HG03469 (cell line): ENCODE data around the gene DNASE1L3.
A peak's percentile ranks its signal among the peaks of the same experiment; 100 is the strongest.
"Not testable (repeated sequence)": the region's sequence is repeated elsewhere in the genome, so short reads cannot be mapped to it uniquely, and the experiment has no call there.

ENCODE experiments used
- ATAC-seq: cut with Tn5 transposase; IDR thresholded peaks from one replicate; pipeline ENCODE4 v1.9.1; 2021; ENCODE audit warnings: mild to moderate bottlenecking, moderate library complexity, moderate number of reproducible peaks; ENCODE audit not compliant: unreplicated experiment

The DNASE1L3 gene

DNA sequence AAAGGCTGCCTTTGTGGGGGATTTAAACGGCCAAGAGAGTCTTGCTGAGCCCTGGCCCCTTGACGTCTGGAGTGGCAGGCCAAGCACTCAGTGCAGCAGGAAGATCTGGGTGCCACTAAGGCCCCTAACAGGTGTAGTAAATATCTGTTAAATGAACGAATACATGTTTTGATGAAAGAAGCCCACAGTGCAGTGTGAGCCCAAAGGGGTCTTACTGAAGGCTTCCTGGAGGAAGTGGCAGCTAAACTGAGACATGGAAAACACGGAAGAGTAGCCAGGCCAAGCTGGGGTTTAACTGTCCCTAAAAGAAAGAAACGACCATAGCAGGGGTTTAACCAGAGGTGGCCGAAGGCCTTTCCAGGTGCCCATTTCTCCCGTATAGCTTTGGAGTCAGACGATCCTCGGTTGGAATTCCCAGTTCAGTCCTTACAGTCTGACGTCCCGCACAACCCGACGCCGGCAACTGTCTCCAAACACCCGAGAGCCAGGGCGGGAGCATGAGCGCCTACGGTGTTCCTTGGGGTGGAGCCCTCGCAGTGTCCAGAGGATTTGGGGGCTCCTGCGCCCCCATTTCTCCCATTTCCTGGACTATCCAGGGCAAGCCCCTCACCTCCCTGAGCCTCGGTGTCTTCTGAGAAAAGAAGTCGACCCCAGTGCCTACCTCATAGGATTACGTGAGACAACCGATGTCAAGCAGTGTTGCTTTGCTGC is 25.9 kb upstream of the DNASE1L3 start:
- ATAC-seq: no peak

DNA sequence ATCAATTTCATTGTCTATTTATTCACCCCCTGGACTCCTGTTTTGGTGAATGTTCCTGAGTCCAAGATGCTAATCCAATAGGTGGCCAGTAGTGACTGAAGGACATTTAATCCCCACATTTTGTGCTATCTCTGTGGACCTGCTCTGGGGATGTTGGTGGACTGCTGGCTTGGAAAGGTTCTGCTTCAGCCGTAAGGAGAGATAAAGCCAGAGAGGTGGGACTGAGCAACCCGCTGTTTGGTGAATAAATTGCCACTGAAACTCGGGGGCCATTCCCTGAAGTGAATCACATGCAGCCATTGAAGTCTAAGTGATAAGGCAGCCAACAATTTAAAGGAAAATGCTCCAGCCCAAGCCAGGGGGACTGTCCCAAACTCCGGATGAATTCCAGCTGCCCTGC is 25.2 kb upstream of the DNASE1L3 start:
- no peak for ATAC-seq

DNA sequence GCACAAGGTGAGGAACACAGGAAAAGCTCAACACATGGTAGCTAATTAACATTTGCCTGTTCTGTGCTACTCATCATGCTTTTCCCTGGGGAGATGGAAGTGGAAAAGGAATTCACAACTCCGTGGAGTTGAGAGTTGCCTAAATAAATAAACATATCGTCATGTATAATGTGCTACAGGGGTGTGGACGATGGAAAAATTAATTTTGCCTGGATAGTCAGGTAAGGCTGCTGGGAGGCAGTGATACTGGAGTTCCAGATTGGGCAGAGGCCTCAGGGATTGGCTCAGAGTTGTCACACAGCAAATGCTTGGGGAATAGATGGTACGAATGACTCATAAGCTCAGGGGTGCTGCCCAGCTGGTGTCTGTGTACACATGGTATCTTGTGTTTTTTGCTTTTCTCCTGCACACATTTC is 23.8 kb upstream of the DNASE1L3 start:
- ATAC-seq: no peak

DNA sequence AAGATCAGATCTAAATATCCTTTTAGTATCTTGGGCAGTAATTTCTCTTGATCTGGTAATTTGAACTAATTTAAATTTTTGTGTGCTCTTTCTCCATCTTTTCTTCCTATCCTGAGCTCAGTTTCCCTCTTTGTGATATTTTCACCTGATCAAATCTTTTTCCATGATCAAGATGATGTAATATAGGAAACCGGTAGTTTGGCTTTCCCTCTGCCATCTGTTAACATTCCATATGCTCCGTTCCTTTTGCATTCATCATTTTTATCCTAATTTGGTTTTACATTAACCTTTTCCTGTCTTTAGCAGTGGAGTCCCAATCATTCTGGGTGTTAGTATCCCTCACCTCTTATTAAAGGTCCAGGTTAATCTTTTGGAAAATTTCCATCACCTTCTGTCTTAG is 20.9 kb upstream of the DNASE1L3 start:
- ATAC-seq: no peak

DNA sequence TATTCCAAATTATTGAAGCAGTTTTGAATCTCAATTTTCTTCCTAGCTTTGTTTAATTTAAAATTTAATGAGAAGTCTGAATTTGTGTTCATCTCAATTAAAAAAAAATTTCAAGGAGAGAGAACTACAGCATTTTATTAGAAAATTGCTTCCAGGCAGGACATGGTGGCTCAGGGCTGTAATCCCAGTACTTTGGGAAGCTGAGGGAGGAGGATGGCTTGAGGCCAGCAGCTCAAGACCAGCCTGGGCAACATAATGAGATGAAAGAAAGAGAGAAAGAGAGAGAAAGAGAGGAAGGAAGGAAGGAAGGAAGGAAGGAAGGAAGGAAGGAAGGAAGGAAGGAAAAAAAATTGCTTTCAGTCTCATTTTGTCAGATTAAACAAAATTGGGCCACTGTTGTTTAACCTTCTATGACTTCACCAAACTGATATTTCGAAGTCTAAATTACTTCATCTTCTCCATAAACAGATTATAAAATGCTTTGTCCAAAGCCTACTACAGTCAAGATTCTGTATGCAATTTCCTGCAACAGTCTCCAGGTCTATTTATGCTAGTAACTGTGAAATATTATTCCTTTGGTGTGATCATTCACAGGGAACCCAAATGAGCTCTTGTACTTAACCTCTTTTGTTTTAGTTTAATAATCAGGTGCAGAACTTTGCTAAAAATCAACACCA is 20.2 kb upstream of the DNASE1L3 start:
- ATAC-seq: no peak

DNA sequence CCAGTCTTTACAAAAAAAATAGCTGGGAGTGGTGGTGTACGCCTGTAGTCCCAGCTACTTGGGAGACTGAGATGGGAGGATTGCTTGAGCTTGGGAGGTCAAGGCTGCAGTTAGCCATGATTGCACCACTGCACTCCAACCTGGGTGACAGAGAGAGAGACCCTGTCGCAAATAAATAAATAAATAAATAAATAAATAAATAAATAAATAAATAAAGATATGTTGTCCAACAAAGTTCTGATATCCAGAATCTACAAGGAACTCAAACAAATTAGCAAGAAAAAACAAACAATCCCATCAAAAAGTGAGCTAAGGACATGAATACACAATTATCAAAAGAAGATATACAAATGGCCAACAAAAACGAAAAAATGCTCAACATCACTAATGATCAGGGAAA is 17.2 kb upstream of the DNASE1L3 start:
- not testable (repeated sequence) for ATAC-seq

DNA sequence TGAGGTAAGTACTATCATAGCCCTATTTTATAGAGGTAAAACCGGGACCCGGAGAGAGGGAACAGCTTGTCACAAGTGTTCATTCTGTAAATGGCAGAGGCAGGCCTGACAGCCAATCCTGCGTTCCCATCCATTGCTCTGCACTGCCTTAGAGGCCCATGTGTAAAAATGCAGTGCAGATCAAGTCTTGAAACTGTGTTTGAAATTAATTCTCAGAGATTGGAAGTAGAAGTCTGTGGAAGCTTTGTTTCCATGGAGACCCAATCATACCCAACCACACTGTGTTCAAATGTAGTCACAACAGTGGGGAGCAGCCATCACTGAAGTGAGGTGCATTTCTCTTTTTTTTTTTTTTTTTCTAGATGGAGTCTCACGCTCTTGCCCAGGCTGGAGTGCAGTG is 13.1 kb upstream of the DNASE1L3 start:
- no peak for ATAC-seq

DNA sequence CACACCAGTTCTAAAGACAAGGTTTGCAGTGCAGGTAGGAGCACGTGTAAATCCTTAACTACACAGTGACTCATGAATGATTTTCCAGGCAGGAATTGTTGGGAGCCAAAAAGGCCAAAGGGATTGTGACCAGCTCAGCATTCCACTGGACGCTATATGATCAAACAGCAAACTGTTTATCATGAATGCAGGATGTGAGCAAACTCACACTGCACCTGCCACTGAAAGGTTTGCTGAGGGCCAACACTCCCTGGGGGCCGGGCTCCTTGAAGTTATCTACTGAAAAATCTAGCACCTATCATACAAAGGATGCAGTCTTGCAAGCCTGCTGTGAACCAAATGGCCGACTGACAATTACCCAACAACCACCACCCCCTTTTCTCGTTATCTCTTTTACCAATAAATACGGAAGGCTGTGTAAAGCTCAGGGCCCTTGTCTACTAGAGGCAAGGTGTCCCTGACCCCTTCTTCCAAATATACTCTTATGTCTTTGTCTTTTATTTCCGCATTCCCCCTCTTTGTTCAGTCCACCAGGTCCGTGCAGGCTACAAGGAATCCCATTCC is 11.5 kb upstream of the DNASE1L3 start:
- ATAC-seq: no peak

DNA sequence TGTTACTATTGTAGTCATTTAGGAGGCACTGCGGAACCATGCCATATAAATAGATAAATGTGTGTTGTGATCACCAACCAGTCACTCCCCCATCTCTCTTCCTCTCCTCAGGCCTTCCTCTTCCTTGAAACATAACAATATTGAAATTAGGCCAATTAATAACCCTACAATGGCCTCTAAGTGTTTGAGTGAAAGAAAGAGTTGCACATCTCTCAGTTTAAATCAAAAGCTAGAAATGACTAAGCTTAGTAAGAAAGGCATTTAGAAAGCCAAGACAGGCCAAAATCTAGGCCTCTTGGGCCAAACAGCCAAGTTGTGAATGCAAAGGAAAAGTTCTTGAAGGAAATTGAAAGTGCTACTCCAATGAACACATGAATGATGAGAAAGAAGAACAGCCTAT is 8.1 kb upstream of the DNASE1L3 start:
- no peak for ATAC-seq

DNA sequence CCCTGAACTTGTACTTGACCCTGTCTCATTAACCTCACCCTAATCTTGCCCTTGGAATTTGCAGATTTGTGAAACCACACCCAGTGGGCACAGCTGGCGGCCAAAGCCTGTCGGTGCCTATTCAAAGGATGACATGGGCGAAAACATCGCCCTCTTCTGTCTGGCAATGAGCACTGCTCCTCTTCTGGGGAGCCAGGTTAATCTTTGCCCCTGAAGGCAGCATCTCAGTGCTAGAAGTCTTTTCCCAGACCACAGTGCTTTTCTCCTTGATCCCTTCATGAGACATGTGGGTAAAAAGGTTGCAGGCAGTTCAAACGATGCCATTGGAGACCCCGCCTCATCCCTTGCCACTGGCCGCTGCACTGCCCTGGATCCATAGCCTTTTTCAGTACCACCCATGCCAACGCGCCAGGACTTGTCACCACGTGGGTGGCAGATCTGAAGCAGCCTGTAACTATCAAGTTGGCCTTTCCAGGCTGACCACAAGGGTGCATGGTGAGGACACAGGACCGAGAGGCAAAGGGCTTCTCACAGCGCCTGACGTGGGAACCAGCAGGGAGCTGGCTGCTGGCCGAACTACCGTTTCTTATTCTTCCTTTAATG is 6.5 kb upstream of the DNASE1L3 start:
- ATAC-seq: no peak

DNA sequence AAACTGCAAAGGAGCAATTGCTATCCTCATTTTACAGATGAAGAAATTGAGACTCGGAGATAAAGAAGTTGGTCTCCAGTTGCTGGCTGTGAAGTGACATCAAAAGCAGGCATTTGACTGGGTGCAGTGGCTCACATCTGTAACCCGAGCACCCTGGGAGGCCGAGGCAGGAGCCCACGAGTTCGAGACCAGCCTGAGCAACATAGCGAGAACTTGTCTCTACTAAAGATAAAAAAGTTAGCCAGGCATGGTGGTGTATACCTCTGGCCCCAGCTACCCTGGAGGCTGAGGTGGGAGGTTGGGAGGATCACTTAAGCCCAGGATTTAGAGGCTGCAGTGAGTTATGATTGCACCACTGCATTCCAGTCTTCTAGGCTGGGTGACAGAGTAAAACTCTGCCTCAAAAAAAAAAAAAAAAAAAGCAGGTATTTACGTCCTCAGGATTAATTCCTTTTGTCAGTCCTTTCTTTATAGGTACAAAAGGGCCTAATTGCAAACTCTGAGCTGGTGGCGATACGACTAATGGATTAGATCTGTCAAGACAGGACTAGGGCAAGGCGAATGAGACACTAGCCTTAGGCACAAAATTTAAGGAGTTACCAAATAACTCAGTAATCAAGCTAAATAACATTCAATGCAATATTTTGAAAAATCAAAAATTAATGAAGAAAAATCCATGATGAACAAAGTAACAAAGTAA is 5.9 kb upstream of the DNASE1L3 start:
- no peak for ATAC-seq

DNA sequence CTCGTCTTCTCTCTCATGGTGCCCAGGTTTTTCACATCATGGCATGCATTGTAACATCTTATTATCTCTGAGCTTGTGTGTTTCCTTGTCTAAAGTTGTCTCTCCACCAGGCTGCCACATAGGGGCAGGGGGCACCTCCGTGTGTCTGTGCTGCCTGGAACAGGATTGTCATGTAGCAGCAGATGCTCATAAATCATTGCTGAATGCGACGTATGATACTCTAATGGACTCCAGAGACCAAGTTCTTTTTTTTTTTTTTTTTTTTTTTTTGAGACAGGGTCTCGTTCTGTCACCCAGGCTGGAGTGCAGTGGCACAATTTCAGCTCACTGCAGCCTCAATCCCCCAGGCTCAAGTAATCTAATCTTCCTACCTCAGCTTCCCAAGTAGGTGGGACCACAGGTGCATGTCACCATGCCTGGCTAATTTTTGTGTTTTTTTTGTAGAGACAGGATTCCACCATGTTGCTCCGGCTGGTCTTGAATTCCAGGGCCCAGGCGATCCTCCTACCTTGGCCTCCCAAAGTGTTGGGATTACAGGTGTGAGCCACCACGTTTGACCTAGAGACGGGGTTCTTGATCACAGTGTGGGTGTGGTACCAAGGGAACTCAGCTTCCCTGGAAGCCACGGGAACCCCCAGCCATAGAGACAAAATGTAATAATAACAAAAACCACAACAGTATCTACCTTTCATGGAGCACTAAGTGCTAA is 4.7 kb upstream of the DNASE1L3 start:
- ATAC-seq: no peak

DNA sequence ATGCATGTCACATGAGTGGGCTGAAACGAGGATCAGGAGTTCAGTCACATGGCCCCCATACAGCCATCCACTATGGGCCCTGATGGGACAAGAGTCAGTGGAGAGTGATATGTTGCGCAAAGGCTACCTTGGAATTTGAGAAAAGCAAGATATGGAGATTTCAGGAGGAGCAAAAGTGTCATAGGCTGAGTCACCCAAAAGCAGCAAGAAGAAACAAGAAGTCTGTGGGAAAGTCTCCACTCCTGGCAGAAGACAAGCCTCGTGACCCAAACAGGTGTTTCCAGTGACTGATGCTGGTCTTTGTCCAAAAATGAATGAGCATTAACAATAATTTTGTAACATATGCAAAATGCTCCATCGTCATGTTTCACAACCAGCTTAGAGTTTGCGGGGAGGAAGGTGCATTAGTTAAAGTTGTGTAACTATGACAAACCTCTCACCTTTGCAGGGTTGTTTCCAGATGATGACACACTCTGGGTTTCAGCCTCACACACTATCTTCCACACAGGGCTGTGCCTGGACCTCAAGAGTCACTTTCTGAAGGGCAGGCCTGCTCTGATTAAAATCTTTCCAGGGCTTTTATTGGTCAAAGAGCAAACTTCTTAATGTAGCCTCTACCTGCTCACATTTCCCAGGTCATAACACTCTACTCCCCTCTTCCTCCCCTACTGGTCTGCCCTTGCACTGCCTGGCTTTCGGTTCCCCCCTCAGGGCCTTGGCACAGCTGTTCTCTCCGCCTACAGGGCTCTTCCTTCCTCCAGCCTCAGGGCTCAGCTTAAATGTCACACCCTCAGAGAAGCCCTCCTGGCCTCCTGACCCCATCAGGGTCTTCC is 3.9 kb upstream of the DNASE1L3 start:
- ATAC-seq: peak; percentile 64

DNA sequence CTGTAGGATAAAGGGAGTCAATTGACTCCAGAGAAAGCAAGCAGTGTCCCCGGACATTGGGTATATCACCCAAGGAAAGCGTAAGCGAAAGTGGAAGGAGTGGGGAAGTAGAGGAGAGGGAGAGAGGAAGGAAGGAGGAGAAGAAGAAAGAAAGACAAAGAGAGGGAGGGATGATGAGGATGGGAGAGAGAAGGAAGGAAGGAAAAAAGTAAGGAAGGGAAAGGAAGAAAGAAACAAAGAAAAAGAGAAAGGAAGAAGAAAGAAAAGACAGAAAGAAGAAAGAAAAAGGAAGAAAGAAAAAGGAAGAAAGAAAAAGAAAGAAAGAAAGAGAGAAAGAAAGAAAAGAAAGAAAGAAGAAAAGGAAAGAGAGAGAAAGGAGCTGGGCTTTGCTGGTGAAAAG is 839 bp downstream of the DNASE1L3 start:
- no peak for ATAC-seq

DNA sequence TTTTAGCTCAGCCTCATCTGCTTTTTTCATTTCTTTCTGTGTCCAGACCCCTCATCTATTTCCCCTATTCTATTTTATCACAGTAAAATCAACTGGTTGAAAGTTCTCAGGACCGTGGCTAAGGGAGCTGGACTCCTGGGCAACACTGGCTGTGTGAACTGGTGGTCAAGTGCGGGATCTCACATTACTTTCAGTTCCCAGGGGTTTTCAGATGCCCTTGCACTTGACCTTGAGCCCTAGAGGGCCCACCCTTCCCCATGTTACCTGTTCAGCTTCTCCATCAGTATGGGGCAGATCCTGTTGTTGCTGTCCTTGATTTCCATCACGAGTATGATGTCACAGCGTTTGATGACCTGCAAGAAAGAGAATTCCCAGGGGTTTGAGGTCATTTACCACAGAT is 2.8 kb downstream of the DNASE1L3 start:
- ATAC-seq: no peak

DNA sequence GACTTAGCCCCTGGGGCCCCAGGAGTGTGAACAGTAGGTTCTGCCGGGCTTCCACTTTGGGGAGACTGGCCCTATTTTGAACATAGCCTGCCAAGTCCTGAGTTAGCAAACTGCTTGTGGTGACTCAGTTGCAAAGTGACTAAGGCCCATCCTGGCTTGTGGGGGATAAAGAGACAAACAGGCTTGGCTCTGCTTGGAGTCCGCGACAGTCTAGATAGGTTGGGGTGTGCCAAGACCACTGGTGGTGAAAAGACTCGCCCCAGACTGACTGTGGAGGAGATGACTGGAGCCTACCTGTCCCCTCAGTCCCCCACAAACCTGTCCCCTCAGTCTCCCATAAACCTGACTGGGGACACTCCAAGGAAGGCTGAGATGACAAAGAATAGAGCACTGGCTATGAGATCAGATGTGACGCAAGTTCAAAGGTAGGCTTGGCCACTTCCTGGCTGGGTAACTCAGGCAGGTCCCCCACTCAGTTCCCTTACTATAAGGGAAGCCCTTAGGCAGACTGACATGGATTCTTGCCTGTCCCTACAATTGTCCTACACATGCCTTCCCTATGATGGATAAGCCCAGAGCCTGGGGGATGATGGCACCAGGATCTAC is 4.3 kb downstream of the DNASE1L3 start:
- no peak for ATAC-seq

DNA sequence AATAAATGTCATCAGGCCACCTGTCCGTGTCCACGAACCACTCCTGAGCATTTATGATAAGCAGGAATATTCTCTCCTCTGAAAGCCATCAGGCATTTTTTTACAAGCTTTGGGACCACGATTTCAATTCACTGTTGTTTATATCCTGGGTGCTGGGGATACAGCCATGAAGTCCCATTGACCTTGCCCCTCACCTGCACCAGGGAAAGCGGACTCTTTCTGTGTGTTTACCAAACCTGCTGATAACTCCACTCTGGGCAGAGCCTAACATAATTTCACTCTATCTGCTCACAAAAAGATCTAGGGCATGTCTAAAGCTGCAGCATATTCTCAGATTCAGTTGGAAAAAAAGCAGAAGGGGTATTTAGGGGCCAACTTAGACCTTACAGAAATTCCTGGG is 4.8 kb downstream of the DNASE1L3 start:
- no peak for ATAC-seq

DNA sequence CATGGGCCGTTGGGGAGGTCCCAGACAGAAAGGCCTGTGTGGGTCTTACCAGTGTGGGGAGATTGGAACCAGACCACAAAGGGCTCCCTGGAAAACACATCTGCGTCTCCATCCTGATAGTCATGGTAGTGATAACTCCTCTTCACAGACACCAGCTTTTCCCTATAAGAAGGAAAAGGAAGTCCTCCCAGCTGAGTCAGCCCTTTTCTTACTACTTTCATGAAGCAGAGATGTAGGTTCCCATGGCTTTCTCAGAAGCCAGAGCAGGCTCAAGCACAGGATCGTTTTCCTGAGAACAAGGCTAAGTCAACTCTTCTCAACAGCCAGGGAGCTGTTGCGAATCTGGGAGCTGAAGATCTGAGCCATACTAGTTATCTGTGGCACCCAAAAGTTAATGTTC is 6.1 kb downstream of the DNASE1L3 start:
- ATAC-seq: no peak

DNA sequence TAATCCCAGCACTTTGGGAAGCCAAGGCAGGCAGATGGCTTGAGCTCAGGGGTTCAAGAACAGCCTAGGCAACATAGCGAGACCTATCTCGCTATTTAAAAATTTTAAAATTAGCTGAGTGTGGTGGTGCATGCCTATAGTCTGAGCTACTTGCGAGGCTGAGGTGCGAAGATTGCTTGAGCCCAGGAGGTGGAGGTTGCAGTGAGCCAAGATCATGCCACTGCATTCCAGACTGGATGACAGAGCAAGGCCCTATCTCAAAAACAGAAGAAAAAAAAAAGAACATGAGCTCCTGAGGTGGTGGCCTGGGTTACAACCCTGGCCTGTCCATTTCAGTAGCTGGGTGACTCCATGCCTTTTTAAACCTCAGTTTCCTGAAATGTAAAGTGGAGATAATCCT is 7.2 kb downstream of the DNASE1L3 start:
- no peak for ATAC-seq
